ENCODE data around the gene NPAS4. TPM values are rescaled to one million over a fixed set of nuclear protein-coding genes. Genes with fewer than 3 reads are reported as not detected.

The NPAS4 gene
- polyA plus RNA-seq, 1 of the 3 experiments (the other 2 are of a cell fraction) = 0.03 TPM

- ChIA-PET POLR2A (no interaction called here), CTCF (no interaction called here)
- H2AFZ ChIP-seq (ENCODE audit: low read depth) = no peak overlapping the region
- 7% methylated on average over 4 of the region's 4 CpGs for WGBS (ENCODE audit: low lambda C conversion rate)
- no peaks in the 10 kb centered on the region for H3K36me3 ChIP-seq (replicated peaks in 1 of 2; ENCODE audit: control insufficient read depth in 1 of 2, insufficient read depth in 2 of 2, low read length in 1 of 2)
- H3K79me2 ChIP-seq (ENCODE audit: insufficient read depth) = no peaks in the 10 kb centered on the region
- H3K9me2 ChIP-seq = no peaks in the 10 kb centered on the region
- no peak overlapping the region for H3K4me3 ChIP-seq (ENCODE audit: low read depth in 2 of 2, low read length in 1 of 2)
- no peaks in the 10 kb centered on the region for H3K4me1 ChIP-seq (ENCODE audit: control insufficient read depth in 1 of 2, insufficient read depth in 2 of 2, low read depth in 1 of 2, low read length in 1 of 2)
- TF ChIP-seq REST (IDR thresholded peaks at IDR 0.05; ENCODE audit: low read depth, low read length) (no peak), MEF2A (IDR thresholded peaks at IDR 0.05; ENCODE audit: borderline replicate concordance, low read depth) (no peak), PBX3 (IDR thresholded peaks at IDR 0.05) (no peak), YY1 (IDR thresholded peaks at IDR 0.05; ENCODE audit: low read depth) (no peak), SMC3 (IDR thresholded peaks at IDR 0.05; ENCODE audit: low read depth, low read length) (no peak), TEAD4 (IDR thresholded peaks at IDR 0.05; ENCODE audit: borderline replicate concordance, insufficient read depth) (no peak)
- no peaks in the 10 kb centered on the region for H3K9me3 ChIP-seq
- H3K27me3 ChIP-seq (ENCODE audit: insufficient read depth) = peaks cover 9% of the 10 kb centered on the region
- H3K4me2 ChIP-seq = no peak overlapping the region
- H3K9ac ChIP-seq = no peak overlapping the region
- no peak for DNase-seq
- no peak overlapping the region for H3K27ac ChIP-seq (ENCODE audit: low read depth in 2 of 2, low read length in 1 of 2)
- H4K20me1 ChIP-seq (ENCODE audit: insufficient read depth) = no peaks in the 10 kb centered on the region
- H3F3A ChIP-seq (replicated peaks; ENCODE audit: insufficient read depth) = no peaks in the 10 kb centered on the region
Observed at GRCh38 chr11:66450560-66450959, 29.7 kb downstream of the NPAS4 start.

GRCh38 chr11:66451663-66452062 is 30.8 kb downstream of the NPAS4 start:
- POLR2A ChIA-PET = no interaction called here
- Histone ChIP-seq H3K27me3 (ENCODE audit: insufficient read depth) (peaks cover 9% of the 10 kb centered on the region), H3K4me3 (ENCODE audit: low read depth in 2 of 2, low read length in 1 of 2) (no peak overlapping the region), H3K79me2 (ENCODE audit: insufficient read depth) (no peaks in the 10 kb centered on the region), H3K36me3 (replicated peaks in 1 of 2; ENCODE audit: control insufficient read depth in 1 of 2, insufficient read depth in 2 of 2, low read length in 1 of 2) (no peaks in the 10 kb centered on the region), H3K9me3 (no peaks in the 10 kb centered on the region), H3K4me1 (ENCODE audit: control insufficient read depth in 1 of 2, insufficient read depth in 2 of 2, low read depth in 1 of 2, low read length in 1 of 2) (no peaks in the 10 kb centered on the region), H2AFZ (ENCODE audit: low read depth) (no peak overlapping the region), H3K9me2 (no peaks in the 10 kb centered on the region), H3K4me2 (no peak overlapping the region), H3K27ac (ENCODE audit: low read depth in 2 of 2, low read length in 1 of 2) (no peak overlapping the region), H4K20me1 (ENCODE audit: insufficient read depth) (no peaks in the 10 kb centered on the region), H3F3A (replicated peaks; ENCODE audit: insufficient read depth) (no peaks in the 10 kb centered on the region), H3K9ac (no peak overlapping the region)
- no peak for DNase-seq
- 16% methylated on average over 4 of the region's 4 CpGs for WGBS (ENCODE audit: low lambda C conversion rate)
- CTCF ChIA-PET = no interaction called here
- TF ChIP-seq CHD2 (IDR thresholded peaks at IDR 0.05; ENCODE audit: low read length, partially characterized antibody) = no peak
- no peak for TF ChIP-seq RCOR1 (IDR thresholded peaks at IDR 0.05; ENCODE audit: low read length)
- TF ChIP-seq TAF1 (IDR thresholded peaks at IDR 0.05; ENCODE audit: borderline replicate concordance, low read depth, low read length) = no peak
- no peak for TF ChIP-seq NFIC (IDR thresholded peaks at IDR 0.05; ENCODE audit: borderline replicate concordance)
- no peak for TF ChIP-seq FOXM1 (IDR thresholded peaks at IDR 0.05; ENCODE audit: low read depth)
- TF ChIP-seq POLR2AphosphoS5 (IDR thresholded peaks at IDR 0.05; ENCODE audit: low read depth, low read length) = no peak
- no peak for TF ChIP-seq RFX5 (IDR thresholded peaks at IDR 0.05; ENCODE audit: low read length)
- no peak for TF ChIP-seq SMC3 (IDR thresholded peaks at IDR 0.05; ENCODE audit: low read depth, low read length)
- TF ChIP-seq ZBTB33 (IDR thresholded peaks at IDR 0.05; ENCODE audit: borderline replicate concordance, low read depth) = no peak
- TF ChIP-seq EP300 (IDR thresholded peaks at IDR 0.05; ENCODE audit: borderline replicate concordance in 1 of 2, low read depth in 1 of 2, low read length in 1 of 2) = no peak
- TF ChIP-seq MXI1 (IDR thresholded peaks at IDR 0.05; ENCODE audit: low read depth, low read length) = no peak
- TF ChIP-seq MAX (IDR thresholded peaks at IDR 0.05; ENCODE audit: low read depth) = no peak
- no peak for TF ChIP-seq GATA2 (CRISPR knock-in tag; IDR thresholded peaks at IDR 0.05)
- TF ChIP-seq USF1 (IDR thresholded peaks at IDR 0.05; ENCODE audit: borderline replicate concordance, low read depth) = no peak

All from SK-N-SH (cell line).